Bronchus fibroblast of lung (primary cell): ENCODE results near the gene ZNF490. TPM values are rescaled to one million over a fixed set of nuclear protein-coding genes. Genes with fewer than 3 reads are reported as not detected.

ENCODE experiments used
- total RNA-seq: library from RNA; depleted of rRNA; stranded (reverse); fragments of >200 nt; gene quantifications from 2 replicates; pipeline ENCODE4 v1.2.3, GENCODE V29; 2015

Gene ZNF490
- total RNA-seq = 5.6 and 5.7 TPM in 2 replicates

GRCh38 chr19:12610540-12611360 is at the start of gene ZNF490, which contains the start of gene ZNF791:
Gene ZNF490 (minus strand): TSS chr19:12610813. CDS start chr19:12610680, 133 bp downstream.
Gene ZNF791 (plus strand): TSS chr19:12610920. CDS start chr19:12611080, 160 bp downstream.

GRCh38 chr19:12551060-12551832 is 59.4 kb downstream of the ZNF490 start, which contains the start of gene ZNF564:
Gene ZNF564 (minus strand): TSS chr19:12551482. CDS start chr19:12551332, 150 bp downstream.

Other genes with a start within 250 kb of the ZNF490 start
- gene ZNF442, start 245.1 kb downstream of the ZNF490 start, total RNA-seq = 1.0 and 1.8 TPM in 2 replicates
- 1.0 and 1.3 TPM in 2 replicates for gene ZNF799, start 209.5 kb downstream of the ZNF490 start, total RNA-seq
- 0.89 and 1.0 TPM in 2 replicates for gene ZNF443, start 169.8 kb downstream of the ZNF490 start, total RNA-seq
- gene ZNF709, start 126.0 kb downstream of the ZNF490 start, total RNA-seq = 1.2 and 1.8 TPM in 2 replicates
- gene ZNF564, start 59.3 kb downstream of the ZNF490 start, total RNA-seq = 3.7 and 4.0 TPM in 2 replicates
- 5.5 and 5.8 TPM in 2 replicates for gene ZNF791, start 107 bp upstream of the ZNF490 start, total RNA-seq
- 38.1 and 48.3 TPM in 2 replicates for gene MAN2B1, start 55.9 kb upstream of the ZNF490 start, total RNA-seq
- gene WDR83, start 56.0 kb upstream of the ZNF490 start, total RNA-seq = 11.9 and 12.5 TPM in 2 replicates
- 86.8 and 95.9 TPM in 2 replicates for gene DHPS, start 71.1 kb upstream of the ZNF490 start, total RNA-seq
- gene GNG14, start 77.2 kb upstream of the ZNF490 start, total RNA-seq = not detected in 2 replicates
- gene FBXW9, start 85.8 kb upstream of the ZNF490 start, total RNA-seq = 15.1 and 16.1 TPM in 2 replicates
- 19.3 and 22.4 TPM in 2 replicates for gene TNPO2, start 113.1 kb upstream of the ZNF490 start, total RNA-seq
- 361 and 399 TPM in 2 replicates for gene TRIR, start 123.9 kb upstream of the ZNF490 start, total RNA-seq
- gene GET3, start 126.7 kb upstream of the ZNF490 start, total RNA-seq = 122 and 149 TPM in 2 replicates
- not detected in 2 replicates for gene BEST2, start 141.0 kb upstream of the ZNF490 start, total RNA-seq
- gene HOOK2, start 164.7 kb upstream of the ZNF490 start, total RNA-seq = 7.0 and 10.9 TPM in 2 replicates
- gene JUNB, start 180.7 kb upstream of the ZNF490 start, total RNA-seq = 96.3 and 105 TPM in 2 replicates
- 409 and 461 TPM in 2 replicates for gene PRDX2, start 191.0 kb upstream of the ZNF490 start, total RNA-seq
- gene THSD8, start 191.3 kb upstream of the ZNF490 start, total RNA-seq = not detected in 2 replicates
- gene RNASEH2A, start 195.8 kb upstream of the ZNF490 start, total RNA-seq = 57.0 and 62.4 TPM in 2 replicates
- not detected in 2 replicates for gene RTBDN, start 223.8 kb upstream of the ZNF490 start, total RNA-seq
- 0.17 and 0.89 TPM in 2 replicates for gene MAST1, start 227.7 kb upstream of the ZNF490 start, total RNA-seq